Activated naive CD8-positive, alpha-beta T cell treated with anti-CD3 and anti-CD28 coated beads, Interleukin-2, amount 10 ng/mL, durations not matched to agents 7 days and 5 days (primary cell): Measurements from ENCODE around the gene PCCA. TPM values are rescaled to one million over a fixed set of nuclear protein-coding genes. Genes with fewer than 3 reads are reported as not detected.
"Not testable (repeated sequence)": the region's sequence is repeated elsewhere in the genome, so short reads cannot be mapped to it uniquely, and the experiment has no call there.

Source experiments
- ATAC-seq: fragments of 150-1000 bp; cut with Tn5 transposase; one replicate; pipeline ENCODE4 v1.10.0; 2021; ENCODE audit warnings: low read depth, moderate library complexity
- POLR2A ChIA-PET: fragments of 350-600 bp; sonication (Branson Sonifier 250); formaldehyde crosslinking; loops from one replicate; lab custom pipeline; 2021; ENCODE audit warnings: antibody characterized with exemption; lab: Charles Lee
- DNase-seq: peaks from one replicate; pipeline ENCODE4 v3.0.0; 2021
- H3K27ac Mint-ChIP-seq: one replicate; pipeline ENCODE4 v1.8.0; 2022; ENCODE audit warnings: mild to moderate bottlenecking, mixed read lengths
- H3K27me3 Mint-ChIP-seq: one replicate; pipeline ENCODE4 v1.8.0; 2022; ENCODE audit warnings: mild to moderate bottlenecking, moderate library complexity, mixed read lengths
- H3K36me3 Mint-ChIP-seq: one replicate; pipeline ENCODE4 v1.8.0; 2021; ENCODE audit warnings: mild to moderate bottlenecking, mixed read lengths
- H3K4me1 Mint-ChIP-seq: one replicate; pipeline ENCODE4 v1.8.0; 2021; ENCODE audit warnings: mixed read lengths
- H3K4me3 Mint-ChIP-seq: one replicate; pipeline ENCODE4 v1.8.0; 2022; ENCODE audit warnings: mild to moderate bottlenecking, moderate library complexity, mixed read lengths
- H3K9me3 Mint-ChIP-seq: one replicate; pipeline ENCODE4 v1.8.0; 2021; ENCODE audit warnings: mixed read lengths
- total RNA-seq, 2 experiments: library from RNA; stranded (reverse); gene quantifications; one replicate each; pipeline ENCODE4 v1.2.3, GENCODE V29; 2021

Gene PCCA
- total RNA-seq, 2 experiments from 2014 or later = 14.5 to 16.5 TPM

DNA sequence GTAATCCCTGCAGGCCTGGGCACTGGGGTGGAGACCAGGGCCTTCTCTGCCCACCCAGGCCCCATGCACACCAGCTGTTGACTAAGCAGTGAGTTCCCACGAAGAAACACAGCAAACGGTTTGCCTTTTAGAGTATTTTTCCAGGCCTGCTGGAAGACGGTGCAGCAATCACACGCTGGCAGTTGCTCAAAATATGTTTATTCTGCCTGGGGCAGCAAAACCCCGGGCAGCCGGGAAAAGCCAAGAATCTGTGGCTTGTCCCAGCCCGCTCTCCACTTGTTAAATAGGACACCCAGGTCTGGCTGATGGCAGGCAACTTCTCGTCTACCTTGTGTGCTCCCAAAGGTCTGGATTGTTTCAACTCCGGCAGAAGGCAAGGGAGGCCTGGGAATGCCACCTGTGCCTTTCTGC is 458.9 kb downstream of the PCCA start:
- no peak overlapping the region for H3K27ac Mint-ChIP-seq
- ATAC-seq (no peak), DNase-seq (no peak)
- H3K27me3 Mint-ChIP-seq = no peaks in the 10 kb centered on the region
- no peaks in the 10 kb centered on the region for H3K9me3 Mint-ChIP-seq
- POLR2A ChIA-PET = no interaction called here
- peaks cover 2% of the 10 kb centered on the region for H3K4me1 Mint-ChIP-seq
- H3K4me3 Mint-ChIP-seq = no peak overlapping the region
- H3K36me3 Mint-ChIP-seq = no peaks in the 10 kb centered on the region

DNA sequence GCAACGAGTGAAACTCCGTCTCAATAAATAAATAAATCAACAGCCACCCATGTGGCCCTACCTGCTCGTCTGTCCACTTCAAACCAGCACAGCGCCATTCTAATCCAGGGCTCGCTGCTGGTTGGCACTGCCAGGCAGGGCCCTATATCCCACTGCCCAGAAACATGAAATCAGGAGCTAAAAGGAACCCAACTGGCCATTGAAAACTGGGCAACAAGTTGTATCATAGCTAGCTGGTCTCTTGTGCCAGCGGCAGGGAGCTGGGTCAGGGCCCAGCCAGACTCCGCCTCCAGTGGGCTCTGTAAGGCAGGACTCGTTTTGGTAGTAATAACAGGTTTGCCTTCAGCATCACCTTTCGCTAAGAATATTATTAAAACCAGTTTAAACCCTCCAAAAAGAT is 460.4 kb downstream of the PCCA start:
- Mint-ChIP-seq H3K27me3 (no peaks in the 10 kb centered on the region), H3K27ac (no peak overlapping the region), H3K4me3 (no peak overlapping the region), H3K36me3 (no peaks in the 10 kb centered on the region), H3K9me3 (no peaks in the 10 kb centered on the region), H3K4me1 (no peaks in the 10 kb centered on the region)
- DNase-seq = no peak
- ATAC-seq = no peak
- POLR2A ChIA-PET = no interaction called here

DNA sequence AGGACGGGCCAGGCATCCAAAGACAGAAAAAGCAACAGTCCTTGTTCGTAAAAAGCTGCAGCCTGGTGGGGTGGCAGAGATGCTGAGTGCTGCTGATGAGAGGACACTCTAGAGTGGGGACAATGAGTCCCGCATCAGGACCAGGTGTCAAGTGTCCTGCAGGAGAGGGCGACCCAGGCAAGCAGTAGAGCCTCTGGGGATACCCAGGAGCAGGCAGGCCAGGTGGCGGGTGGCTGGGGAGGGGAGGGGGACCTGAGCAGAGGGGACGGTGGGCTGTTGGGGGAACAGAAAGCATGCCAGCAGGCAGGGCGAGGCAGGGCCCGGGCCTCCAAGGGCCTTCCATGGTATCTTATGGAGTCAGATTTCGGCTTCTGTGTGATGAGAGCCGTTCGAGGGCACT is 463.9 kb downstream of the PCCA start:
- peaks cover 2% of the 10 kb centered on the region for H3K9me3 Mint-ChIP-seq
- peaks cover 6% of the 10 kb centered on the region for H3K27me3 Mint-ChIP-seq
- H3K4me1 Mint-ChIP-seq = no peaks in the 10 kb centered on the region
- no peaks in the 10 kb centered on the region for H3K36me3 Mint-ChIP-seq
- ATAC-seq = no peak
- POLR2A ChIA-PET = no interaction called here
- DNase-seq = no peak
- no peak overlapping the region for H3K4me3 Mint-ChIP-seq
- no peak overlapping the region for H3K27ac Mint-ChIP-seq

DNA sequence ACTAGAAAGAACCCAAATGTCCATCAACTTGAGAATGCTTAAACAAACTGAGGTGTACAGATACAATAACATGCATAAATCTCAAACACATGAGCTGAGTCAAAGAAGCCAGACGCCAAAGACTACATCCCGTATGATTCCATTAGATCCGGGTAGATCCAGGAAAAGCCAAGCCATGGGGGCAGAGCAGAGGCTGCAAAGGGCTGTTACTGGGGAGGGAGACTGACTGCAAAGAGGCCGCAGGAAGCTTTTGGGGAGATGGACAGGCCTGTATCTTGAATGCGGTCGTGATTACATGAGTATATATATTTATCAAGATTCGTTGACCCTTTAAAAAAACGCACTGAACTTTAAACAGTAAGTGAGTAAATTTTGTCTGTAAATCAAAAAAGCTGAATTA is 471.0 kb downstream of the PCCA start:
- POLR2A ChIA-PET = no interaction called here
- Mint-ChIP-seq H3K9me3 (no peaks in the 10 kb centered on the region), H3K27me3 (peaks cover 6% of the 10 kb centered on the region), H3K4me1 (no peaks in the 10 kb centered on the region), H3K27ac (no peak overlapping the region), H3K4me3 (no peak overlapping the region), H3K36me3 (no peaks in the 10 kb centered on the region)
- ATAC-seq (no peak), DNase-seq (no peak)

DNA sequence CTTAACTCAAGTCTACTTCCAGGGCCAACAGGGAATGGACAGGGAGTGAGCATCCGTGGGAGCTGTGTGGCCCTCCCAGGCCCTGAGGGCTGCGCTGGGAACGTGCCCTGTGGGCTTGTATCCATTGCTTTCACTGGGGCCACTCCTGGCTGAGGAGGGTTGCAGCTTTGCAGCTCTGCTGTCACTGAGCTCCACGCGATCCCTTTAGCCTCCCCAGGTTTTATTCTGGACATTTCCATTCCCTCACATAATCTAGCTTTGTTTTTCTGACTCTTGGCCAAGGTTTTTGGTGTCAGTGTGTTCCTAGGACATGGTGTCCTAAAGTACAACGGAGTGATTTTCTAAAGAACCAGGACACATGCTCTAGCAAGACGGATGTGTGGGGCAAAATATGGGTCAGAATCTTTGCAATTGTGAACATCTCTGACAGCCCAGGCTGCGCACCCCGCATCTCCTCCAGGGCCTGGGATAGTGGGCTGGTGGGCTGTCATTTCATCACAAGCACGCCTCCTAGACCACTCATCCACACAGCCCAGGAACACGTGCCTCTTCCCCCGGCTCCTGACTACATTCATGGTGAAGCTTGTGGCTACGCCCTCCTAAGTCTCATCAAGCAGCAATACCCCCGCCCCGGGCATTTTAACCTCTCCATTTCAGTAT is 471.7 kb downstream of the PCCA start:
- ATAC-seq (no peak), DNase-seq (no peak)
- Mint-ChIP-seq H3K4me1 (peaks cover 2% of the 10 kb centered on the region), H3K36me3 (no peaks in the 10 kb centered on the region), H3K27me3 (peaks cover 5% of the 10 kb centered on the region), H3K27ac (no peak overlapping the region), H3K9me3 (no peaks in the 10 kb centered on the region), H3K4me3 (no peak overlapping the region)
- POLR2A ChIA-PET = no interaction called here

DNA sequence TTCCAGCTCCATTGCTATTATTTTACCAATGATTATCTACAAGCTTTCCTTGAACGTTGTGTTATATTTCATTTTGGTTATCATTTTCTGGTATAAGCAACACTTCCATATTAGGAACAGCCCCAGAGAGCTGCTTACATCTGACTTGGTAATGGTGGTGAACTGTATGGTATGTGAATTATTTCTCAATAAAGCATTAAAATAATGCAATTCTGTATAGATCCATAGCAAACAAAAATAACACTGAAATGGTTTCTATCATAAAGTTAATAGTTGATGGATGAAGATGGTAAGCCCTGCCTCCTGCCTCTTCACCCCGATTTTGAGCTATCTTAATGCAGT is 472.2 kb downstream of the PCCA start:
- H3K27ac Mint-ChIP-seq = no peak overlapping the region
- POLR2A ChIA-PET = no interaction called here
- DNase-seq (no peak), ATAC-seq (no peak)
- no peaks in the 10 kb centered on the region for H3K36me3 Mint-ChIP-seq
- peaks cover 2% of the 10 kb centered on the region for H3K27me3 Mint-ChIP-seq
- H3K9me3 Mint-ChIP-seq = no peaks in the 10 kb centered on the region
- H3K4me1 Mint-ChIP-seq = peaks cover 3% of the 10 kb centered on the region
- no peak overlapping the region for H3K4me3 Mint-ChIP-seq

DNA sequence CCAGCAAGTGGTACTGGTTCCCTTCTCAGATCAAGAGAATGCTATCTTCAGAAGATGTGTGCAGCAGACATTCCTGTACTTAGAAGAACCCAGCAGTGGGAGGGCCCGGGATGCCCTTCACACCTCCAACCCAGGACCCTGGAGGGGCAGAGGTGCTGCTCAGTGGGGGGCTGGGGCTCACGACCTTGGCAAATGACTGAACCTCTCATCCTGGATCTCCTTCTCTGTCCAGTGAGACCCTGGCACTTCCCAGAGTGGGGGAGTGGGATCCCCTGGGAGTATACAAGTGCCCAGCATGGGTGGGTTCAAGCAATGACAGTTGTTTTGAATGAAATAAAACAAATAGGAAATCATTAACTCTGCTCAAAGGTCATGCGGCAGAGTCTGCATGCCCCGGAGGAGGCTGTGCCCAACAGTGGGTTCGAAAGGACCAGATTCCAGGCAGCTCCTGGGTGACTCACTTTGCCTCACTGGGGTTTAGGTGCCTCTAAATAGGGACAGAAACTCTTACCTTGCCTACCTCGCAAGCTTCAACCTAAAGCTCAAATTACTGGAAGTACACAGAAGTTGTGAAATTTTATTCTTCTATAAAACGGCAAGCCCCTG is 472.8 kb downstream of the PCCA start:
- POLR2A ChIA-PET = no interaction called here

DNA sequence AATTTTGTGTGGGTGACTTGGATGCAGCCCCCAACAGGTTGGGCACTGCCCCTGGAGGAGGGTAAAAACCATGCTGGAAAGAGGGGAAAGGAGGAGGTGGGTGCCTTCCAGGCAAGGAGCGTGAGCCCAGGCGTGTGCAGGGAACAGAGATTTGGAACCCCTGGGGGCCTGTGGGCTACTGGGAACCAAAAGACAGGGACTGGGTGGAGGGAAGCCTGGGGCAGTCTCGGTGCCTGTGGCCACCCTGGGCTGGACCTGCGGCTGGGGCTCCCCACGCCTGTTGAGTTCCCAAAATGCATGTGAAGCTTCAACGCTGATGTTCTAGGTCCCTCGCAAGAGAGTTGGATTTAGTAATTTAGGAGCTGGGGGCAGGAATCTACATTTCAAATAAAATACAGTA is 474.9 kb downstream of the PCCA start:
- POLR2A ChIA-PET = interaction anchor here (0.6 kb wide), 1 partner anchor 691 kb away, joined by 3 read pairs; no protein-coding TSS in a partner anchor
- H3K4me3 Mint-ChIP-seq = no peak overlapping the region
- peaks cover 2% of the 10 kb centered on the region for H3K27me3 Mint-ChIP-seq
- no peak overlapping the region for H3K27ac Mint-ChIP-seq
- peaks cover 2% of the 10 kb centered on the region for H3K9me3 Mint-ChIP-seq
- DNase-seq (no peak), ATAC-seq (no peak)
- H3K36me3 Mint-ChIP-seq = peaks cover 1% of the 10 kb centered on the region
- peaks cover 3% of the 10 kb centered on the region for H3K4me1 Mint-ChIP-seq

More for the DNA sequence above, 472.8 kb downstream of the PCCA start:
- Mint-ChIP-seq H3K27ac (no peak overlapping the region), H3K9me3 (no peaks in the 10 kb centered on the region), H3K27me3 (peaks cover 2% of the 10 kb centered on the region), H3K36me3 (no peaks in the 10 kb centered on the region), H3K4me3 (no peak overlapping the region), H3K4me1 (peaks cover 3% of the 10 kb centered on the region)
- no peak for DNase-seq
- ATAC-seq = no peak

DNA sequence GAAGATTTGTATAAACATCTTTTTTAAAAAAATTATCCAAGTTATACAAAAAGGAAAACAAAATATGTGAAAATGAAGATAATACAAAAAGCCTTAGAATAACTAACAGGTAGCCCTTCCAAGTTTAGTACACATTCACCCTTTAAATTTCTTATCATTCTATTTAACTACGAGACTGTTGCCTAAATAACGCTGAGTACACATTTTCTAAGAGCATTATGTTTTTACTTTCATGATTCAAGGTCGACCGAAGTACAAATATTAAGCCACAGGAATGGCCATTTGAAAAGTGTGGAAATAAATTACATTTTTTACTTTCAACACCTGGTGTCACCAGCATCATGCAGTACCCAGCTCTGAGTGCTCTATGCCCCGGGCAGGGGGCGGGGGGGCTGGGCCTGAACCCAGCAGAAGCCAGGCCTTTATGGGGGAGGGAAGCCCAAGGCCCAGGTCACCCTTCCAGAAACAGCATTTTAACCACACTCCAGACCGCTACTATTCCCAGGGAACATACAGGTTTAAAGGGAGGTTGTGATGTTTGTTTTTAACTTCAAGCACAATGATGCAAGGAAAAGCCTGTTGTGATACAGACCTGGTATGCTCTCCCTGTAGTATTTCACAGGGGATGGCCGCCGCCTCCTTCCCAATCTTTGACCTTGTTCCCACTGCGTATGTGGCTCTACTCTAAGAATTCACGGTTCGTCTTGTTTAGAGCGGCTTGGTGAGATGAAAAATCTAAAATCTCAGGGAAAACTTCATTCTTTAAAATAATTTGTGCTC is 475.7 kb downstream of the PCCA start:
- no peak for ATAC-seq
- DNase-seq = no peak
- no peak overlapping the region for H3K27ac Mint-ChIP-seq
- H3K36me3 Mint-ChIP-seq = peaks cover 1% of the 10 kb centered on the region
- H3K27me3 Mint-ChIP-seq = peaks cover 2% of the 10 kb centered on the region
- POLR2A ChIA-PET = interaction anchor here (0.6 kb wide), 1 partner anchor 690 kb away, joined by 3 read pairs; no protein-coding TSS in a partner anchor
- H3K4me1 Mint-ChIP-seq = peaks cover 3% of the 10 kb centered on the region
- peaks cover 2% of the 10 kb centered on the region for H3K9me3 Mint-ChIP-seq
- no peak overlapping the region for H3K4me3 Mint-ChIP-seq

DNA sequence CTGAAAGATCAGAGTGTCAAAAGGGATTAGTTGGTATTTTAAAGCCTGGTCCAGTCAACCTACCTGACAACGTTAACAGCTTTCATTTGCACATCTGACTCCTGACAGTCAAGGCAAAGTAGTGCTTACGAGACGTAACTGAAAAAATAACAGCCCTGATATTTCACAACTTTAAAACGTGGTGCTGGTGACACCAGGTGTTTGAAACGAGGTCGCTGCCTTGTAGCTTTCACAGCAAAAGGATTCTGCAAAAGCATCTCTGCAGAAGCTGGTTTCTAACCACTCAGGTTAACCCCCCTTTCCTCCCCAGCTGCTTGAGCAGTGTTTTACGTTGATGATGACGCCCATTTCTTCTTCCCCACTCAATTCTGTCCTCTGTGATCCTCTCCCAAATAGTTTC is 476.4 kb downstream of the PCCA start:
- Mint-ChIP-seq H3K27me3 (peaks cover 2% of the 10 kb centered on the region), H3K27ac (no peak overlapping the region), H3K9me3 (peaks cover 2% of the 10 kb centered on the region), H3K4me1 (peaks cover 3% of the 10 kb centered on the region), H3K36me3 (peaks cover 1% of the 10 kb centered on the region), H3K4me3 (no peak overlapping the region)
- no peak for DNase-seq
- ATAC-seq = peak; percentile 22
- POLR2A ChIA-PET = no interaction called here

DNA sequence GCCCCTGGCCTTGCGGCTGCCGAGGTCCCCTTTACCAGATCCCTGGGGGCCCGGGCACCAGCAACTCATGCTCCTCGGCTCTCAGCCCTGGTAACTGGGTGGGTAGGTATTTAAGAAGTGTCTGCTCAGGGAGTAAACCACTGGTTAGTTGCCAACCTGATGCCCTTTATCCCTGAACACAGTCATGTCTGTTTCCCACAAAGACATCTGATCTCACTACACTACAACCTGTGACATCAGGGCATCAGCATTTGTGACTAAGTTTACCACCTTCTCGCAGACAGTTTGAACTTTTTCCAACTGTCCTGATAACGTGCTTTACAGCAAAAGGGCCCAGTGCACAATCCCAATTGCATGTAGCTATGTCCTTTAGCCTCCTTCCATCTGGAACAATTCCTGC is 477.6 kb downstream of the PCCA start:
- H3K9me3 Mint-ChIP-seq = peaks cover 2% of the 10 kb centered on the region
- H3K36me3 Mint-ChIP-seq = peaks cover 1% of the 10 kb centered on the region
- POLR2A ChIA-PET = no interaction called here
- H3K27me3 Mint-ChIP-seq = peaks cover 2% of the 10 kb centered on the region
- no peak overlapping the region for H3K27ac Mint-ChIP-seq
- peaks cover 3% of the 10 kb centered on the region for H3K4me1 Mint-ChIP-seq
- ATAC-seq (no peak), DNase-seq (no peak)
- no peak overlapping the region for H3K4me3 Mint-ChIP-seq

DNA sequence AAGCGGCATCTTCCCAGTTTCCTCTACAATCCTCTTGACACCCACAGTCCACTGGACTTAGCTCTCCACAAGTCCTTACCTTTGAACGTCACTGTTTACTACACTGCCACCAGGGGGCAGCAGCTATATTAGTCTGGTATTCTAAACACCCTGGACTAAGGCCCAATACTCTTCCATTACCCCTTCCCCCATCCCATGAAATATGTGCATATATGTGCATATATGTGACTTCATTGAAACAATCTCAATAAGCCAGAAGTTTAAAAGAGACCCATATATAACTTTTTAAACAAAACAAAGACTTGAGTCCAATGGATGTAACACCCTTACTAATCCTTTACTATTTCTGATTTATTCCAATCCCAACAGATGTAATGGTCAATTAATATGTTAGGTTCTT is 484.2 kb downstream of the PCCA start:
- H3K27me3 Mint-ChIP-seq = no peaks in the 10 kb centered on the region
- no peak overlapping the region for H3K27ac Mint-ChIP-seq
- DNase-seq (peak; percentile 61), ATAC-seq (peak; percentile 86)
- POLR2A ChIA-PET = interaction anchor here (2.8 to 3.6 kb wide), 2 partner anchors 15 to 101 kb away, joined by 15 to 30 read pairs; partner anchors contain the start of genes GGACT and TMTC4
- H3K4me3 Mint-ChIP-seq = no peak overlapping the region
- H3K36me3 Mint-ChIP-seq = peaks cover 4% of the 10 kb centered on the region
- peaks cover 26% of the 10 kb centered on the region for H3K4me1 Mint-ChIP-seq
- no peaks in the 10 kb centered on the region for H3K9me3 Mint-ChIP-seq

DNA sequence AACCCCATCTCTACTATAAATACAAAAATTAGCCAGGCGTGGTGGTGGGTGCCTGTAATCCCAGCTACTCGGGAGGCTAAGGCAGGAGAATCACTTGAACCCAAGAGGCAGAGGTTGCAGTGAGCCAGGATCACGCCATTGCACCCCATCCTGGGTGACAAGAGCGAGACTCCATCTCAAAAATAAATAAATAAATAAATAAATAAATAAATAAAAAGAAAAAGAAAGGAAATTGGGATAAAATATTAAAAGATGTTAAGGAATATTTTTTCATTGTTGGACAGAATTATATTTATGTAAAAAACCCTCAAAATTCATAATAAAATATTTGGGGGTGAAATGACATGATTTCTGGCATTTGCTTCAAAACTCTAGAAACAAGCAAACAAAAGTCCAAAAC is 488.3 kb downstream of the PCCA start:
- not testable (repeated sequence) for ATAC-seq, H3K27ac Mint-ChIP-seq, H3K9me3 Mint-ChIP-seq, H3K27me3 Mint-ChIP-seq, H3K4me3 Mint-ChIP-seq, DNase-seq
- H3K4me1 Mint-ChIP-seq = peaks cover 45% of the 10 kb centered on the region
- peaks cover 23% of the 10 kb centered on the region for H3K36me3 Mint-ChIP-seq
- POLR2A ChIA-PET = interaction anchor here (1.4 kb wide), 1 partner anchor 97 kb away, joined by 5 read pairs; the partner anchor contains the start of gene TMTC4
